ENCODE results near the gene GRWD1.

The GRWD1 gene

GRCh38 chr19:48405010-48405659 lies 40.6 kb upstream of the GRWD1 start:
- no peak overlapping the region for H2AFZ ChIP-seq (ENCODE audit: low read depth, low read length, severe bottlenecking)
- no peak overlapping the region for H3K9ac ChIP-seq (ENCODE audit: low read length)
- TF ChIP-seq CTCF (IDR thresholded peaks at IDR 0.05; ENCODE audit: insufficient read depth, low read length, poor library complexity, severe bottlenecking), result no peak
- no peak for TF ChIP-seq EZH2phosphoT487 (conservative IDR thresholded peaks at IDR 0.05; ENCODE audit: low read length)
- H3K36me3 ChIP-seq (ENCODE audit: low read length), result no peaks in the 10 kb centered on the region
- no peaks in the 10 kb centered on the region for H3K27me3 ChIP-seq (ENCODE audit: low read length)
- H3K9me2 ChIP-seq (replicated peaks; ENCODE audit: insufficient read depth, low read length), result no peaks in the 10 kb centered on the region
- no peaks in the 10 kb centered on the region for H3F3A ChIP-seq (ENCODE audit: insufficient read depth)
- no peak overlapping the region for H3K27ac ChIP-seq (ENCODE audit: low read depth, low read length)
- H4K20me1 ChIP-seq (ENCODE audit: low read depth, low read length), result no peaks in the 10 kb centered on the region
- no peak overlapping the region for H3K4me2 ChIP-seq (ENCODE audit: low read depth, low read length, poor library complexity, severe bottlenecking)
- no peak overlapping the region for H3K4me3 ChIP-seq (ENCODE audit: insufficient read depth, low read length, poor library complexity, severe bottlenecking)
- no peaks in the 10 kb centered on the region for H3K79me2 ChIP-seq (ENCODE audit: insufficient read depth, low read length)
- no peaks in the 10 kb centered on the region for H3K9me3 ChIP-seq (ENCODE audit: insufficient read depth, low read length)

DNA sequence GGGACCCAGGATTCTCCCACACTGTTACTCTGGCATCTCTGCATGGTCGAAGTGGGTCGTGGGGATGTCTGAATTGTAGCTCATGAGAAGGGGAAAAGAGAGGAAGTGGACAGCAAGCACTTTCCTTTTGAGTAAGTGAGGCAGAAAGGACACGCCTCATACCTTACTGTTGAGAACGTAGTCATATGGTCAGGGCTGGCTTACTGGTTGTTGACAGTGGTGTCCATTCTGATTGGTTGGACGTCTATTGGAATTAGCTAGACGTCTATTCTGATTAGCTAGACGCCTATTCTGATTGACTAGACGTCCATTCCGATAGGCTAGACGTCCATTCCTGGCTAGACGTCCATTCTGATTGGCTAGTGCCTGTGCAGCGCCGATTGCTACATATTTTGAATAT lies 39.9 kb upstream of the GRWD1 start:
- no peak for TF ChIP-seq CTCF (IDR thresholded peaks at IDR 0.05; ENCODE audit: insufficient read depth, low read length, poor library complexity, severe bottlenecking)
- no peak for TF ChIP-seq EZH2phosphoT487 (conservative IDR thresholded peaks at IDR 0.05; ENCODE audit: low read length)
- Histone ChIP-seq H3K27ac (ENCODE audit: low read depth, low read length) (no peak overlapping the region), H3K4me3 (ENCODE audit: insufficient read depth, low read length, poor library complexity, severe bottlenecking) (no peak overlapping the region), H3K27me3 (ENCODE audit: low read length) (no peaks in the 10 kb centered on the region), H2AFZ (ENCODE audit: low read depth, low read length, severe bottlenecking) (no peak overlapping the region), H3K9ac (ENCODE audit: low read length) (no peak overlapping the region), H3K36me3 (ENCODE audit: low read length) (no peaks in the 10 kb centered on the region), H4K20me1 (ENCODE audit: low read depth, low read length) (no peaks in the 10 kb centered on the region), H3K9me2 (replicated peaks; ENCODE audit: insufficient read depth, low read length) (no peaks in the 10 kb centered on the region), H3K9me3 (ENCODE audit: insufficient read depth, low read length) (no peaks in the 10 kb centered on the region), H3F3A (ENCODE audit: insufficient read depth) (no peaks in the 10 kb centered on the region), H3K4me2 (ENCODE audit: low read depth, low read length, poor library complexity, severe bottlenecking) (no peak overlapping the region), H3K79me2 (ENCODE audit: insufficient read depth, low read length) (no peaks in the 10 kb centered on the region)

DNA sequence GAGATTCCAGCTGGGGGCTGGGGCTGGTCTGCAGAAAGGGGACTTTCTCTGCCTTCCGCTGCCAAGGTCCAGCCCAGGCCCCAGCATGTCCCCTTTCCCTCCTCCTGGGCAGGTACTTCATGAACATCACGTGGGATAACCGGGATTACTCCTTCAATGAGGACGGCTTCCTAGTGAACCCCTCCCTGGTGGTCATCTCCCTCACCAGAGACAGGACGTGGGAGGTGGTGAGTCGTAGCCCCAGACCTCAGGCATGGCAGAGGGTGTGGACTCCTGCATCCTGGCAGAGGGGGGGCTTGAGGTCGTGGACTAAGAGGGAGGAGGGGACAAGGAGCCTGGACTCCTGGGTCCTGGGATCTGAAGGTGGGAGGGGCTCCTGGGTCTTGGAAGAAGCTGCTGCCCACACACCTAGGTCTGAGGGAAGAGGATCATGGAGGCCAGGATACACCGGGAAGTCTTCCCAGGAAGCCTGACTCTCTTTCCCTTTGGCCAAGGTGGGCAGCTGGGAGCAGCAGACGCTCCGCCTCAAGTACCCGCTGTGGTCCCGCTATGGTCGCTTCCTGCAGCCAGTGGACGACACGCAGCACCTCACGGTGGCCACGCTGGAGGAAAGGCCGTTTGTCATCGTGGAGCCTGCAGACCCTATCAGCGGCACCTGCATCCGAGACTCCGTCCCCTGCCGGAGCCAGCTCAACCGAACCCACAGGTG lies 31.8 kb upstream of the GRWD1 start:
- TF ChIP-seq EZH2phosphoT487 (conservative IDR thresholded peaks at IDR 0.05; ENCODE audit: low read length) (no peak), CTCF (IDR thresholded peaks at IDR 0.05; ENCODE audit: insufficient read depth, low read length, poor library complexity, severe bottlenecking) (no peak)
- Histone ChIP-seq H3K9me3 (ENCODE audit: insufficient read depth, low read length) (no peaks in the 10 kb centered on the region), H3K79me2 (ENCODE audit: insufficient read depth, low read length) (no peaks in the 10 kb centered on the region), H3K4me3 (ENCODE audit: insufficient read depth, low read length, poor library complexity, severe bottlenecking) (no peak overlapping the region), H3F3A (ENCODE audit: insufficient read depth) (no peaks in the 10 kb centered on the region), H3K36me3 (ENCODE audit: low read length) (no peaks in the 10 kb centered on the region), H3K9me2 (replicated peaks; ENCODE audit: insufficient read depth, low read length) (no peaks in the 10 kb centered on the region), H2AFZ (ENCODE audit: low read depth, low read length, severe bottlenecking) (no peak overlapping the region), H3K27me3 (ENCODE audit: low read length) (no peaks in the 10 kb centered on the region), H4K20me1 (ENCODE audit: low read depth, low read length) (no peaks in the 10 kb centered on the region), H3K4me2 (ENCODE audit: low read depth, low read length, poor library complexity, severe bottlenecking) (no peak overlapping the region), H3K27ac (ENCODE audit: low read depth, low read length) (no peak overlapping the region), H3K9ac (ENCODE audit: low read length) (no peak overlapping the region)

Data from SU-DHL-6 (cell line).